ENCODE results near the gene SLIT3. TPM values are rescaled to one million over a fixed set of nuclear protein-coding genes. Genes with fewer than 3 reads are reported as not detected.

The SLIT3 gene
- total RNA-seq, result under 1 TPM; 0.30 to 0.43 TPM

DNA sequence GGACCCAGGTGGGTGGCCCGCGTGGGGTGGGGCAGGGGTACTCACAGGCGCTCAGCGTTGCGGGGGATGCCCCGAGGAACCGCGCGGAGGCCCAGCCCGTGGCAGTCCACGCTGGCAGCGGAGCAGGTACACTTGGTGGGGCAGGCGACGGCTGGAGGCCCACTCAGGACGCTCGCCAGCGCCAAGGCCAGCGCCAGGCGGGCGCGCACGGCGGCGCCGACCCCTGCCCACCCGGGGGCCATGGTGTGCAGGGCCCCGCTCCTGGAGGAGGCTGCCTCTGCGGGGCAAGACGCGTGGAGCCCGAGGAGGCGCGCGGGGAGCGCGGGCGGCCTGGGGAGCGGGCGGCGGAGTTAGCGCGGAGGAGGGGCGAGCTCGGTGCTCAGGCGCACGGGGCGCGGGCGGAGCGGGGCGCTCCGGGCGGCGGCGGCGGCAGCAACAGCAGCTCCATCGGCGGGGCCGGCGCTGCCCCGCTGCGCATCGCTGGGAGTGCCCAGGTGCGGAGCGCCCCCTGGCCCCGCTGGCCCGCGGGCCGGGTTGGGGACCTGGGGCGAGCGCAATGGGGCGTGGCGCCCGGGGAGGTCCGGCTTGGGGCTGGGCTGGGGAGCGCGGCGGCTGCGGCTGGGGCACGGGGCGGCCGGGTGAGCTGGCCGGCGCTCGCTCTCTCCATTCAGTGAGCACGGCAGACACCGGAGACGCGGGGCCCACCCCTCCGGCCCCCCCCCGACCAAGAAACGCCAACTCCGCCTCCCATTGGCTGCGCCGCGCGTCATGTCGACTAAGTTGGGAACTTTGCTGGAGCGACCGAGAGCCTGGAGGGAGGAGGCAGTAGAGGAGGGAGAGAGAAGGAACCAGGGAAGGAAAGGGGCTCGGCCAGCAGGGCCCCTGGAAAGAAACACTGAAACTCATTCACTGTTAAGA, at the start of gene SLIT3:
TSS of gene SLIT3 (minus strand) at position 672 of the 918 bp plus-strand sequence. CDS start at position 242, 430 bp downstream.
- Mint-ChIP-seq H3K36me3 (ENCODE audit: low read depth) (no peaks in the 10 kb centered on the region), H3K9me3 (no peaks in the 10 kb centered on the region), H3K4me1 (ENCODE audit: low read depth) (peaks cover 14% of the 10 kb centered on the region), H3K4me3 (no peak within 1 kb of the TSS), H3K27me3 (ENCODE audit: low read depth) (peaks cover 49% of the 10 kb centered on the region), H3K27ac (no peak within 1 kb of the TSS)
- CTCF ChIA-PET, result interaction anchor here (0.6 to 0.7 kb wide), 3 partner anchors 238 to 690 kb away, joined by 3 read pairs; no protein-coding TSS in a partner anchor
- intact Hi-C loops (cut with micrococcal nuclease), result no loop called here
- no peak for DNase-seq

DNA sequence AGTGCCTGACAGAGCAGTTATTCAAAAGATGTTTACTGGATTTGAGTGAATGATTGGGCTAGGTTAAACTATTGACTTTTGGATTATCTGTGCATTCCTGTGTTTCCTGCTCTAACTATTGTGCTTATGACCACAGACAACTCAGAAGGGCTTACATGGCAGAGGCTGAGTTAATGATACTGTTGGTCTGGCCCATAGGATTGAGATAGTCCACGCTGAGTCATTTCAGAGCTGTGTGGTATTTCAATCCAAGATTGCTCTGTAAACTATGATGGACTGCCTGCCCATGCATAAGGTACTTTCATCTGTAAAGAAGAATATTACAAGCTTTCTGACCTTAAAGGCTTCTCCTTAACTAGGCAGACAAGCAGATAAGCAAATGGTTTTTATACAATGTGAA, 49.1 kb upstream of the SLIT3 start:
- peaks cover 7% of the 10 kb centered on the region for H3K27me3 Mint-ChIP-seq (ENCODE audit: low read depth)

DNA sequence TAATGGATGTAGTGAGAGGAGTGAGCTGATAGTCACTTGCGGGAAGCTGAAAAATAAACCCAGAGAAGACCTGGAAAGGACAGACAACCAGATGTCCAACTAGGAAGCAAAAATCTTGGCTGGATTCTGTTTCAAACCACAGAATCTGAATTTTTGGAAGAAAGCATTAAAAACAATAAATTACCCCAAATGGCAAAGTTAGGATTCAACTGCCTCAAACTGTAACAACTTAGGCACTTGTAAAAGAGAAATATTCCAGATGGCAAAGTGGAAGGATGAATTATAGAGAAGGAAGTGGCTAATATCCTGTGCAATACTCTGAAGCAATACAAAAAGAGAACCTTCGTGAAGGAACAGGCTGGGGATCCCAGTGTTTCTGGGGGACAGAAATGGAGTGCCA, 46.8 kb upstream of the SLIT3 start:
- intact Hi-C loops (cut with micrococcal nuclease), result no loop called here
- CTCF ChIA-PET, result no interaction called here
- no peaks in the 10 kb centered on the region for H3K36me3 Mint-ChIP-seq (ENCODE audit: low read depth)

More for the DNA sequence above, 49.1 kb upstream of the SLIT3 start:
- Mint-ChIP-seq H3K9me3 (no peaks in the 10 kb centered on the region), H3K4me3 (no peak overlapping the region), H3K27ac (no peak overlapping the region), H3K4me1 (ENCODE audit: low read depth) (no peaks in the 10 kb centered on the region), H3K36me3 (ENCODE audit: low read depth) (no peaks in the 10 kb centered on the region)
- CTCF ChIA-PET, result no interaction called here
- no peak for DNase-seq
- intact Hi-C loops (cut with micrococcal nuclease), result no loop called here

GRCh38 chr5:169344629-169345028, 43.7 kb upstream of the SLIT3 start:
- Mint-ChIP-seq H3K4me1 (ENCODE audit: low read depth) (no peaks in the 10 kb centered on the region), H3K27me3 (ENCODE audit: low read depth) (peaks cover 5% of the 10 kb centered on the region), H3K27ac (no peak overlapping the region), H3K4me3 (no peak overlapping the region), H3K9me3 (no peaks in the 10 kb centered on the region), H3K36me3 (ENCODE audit: low read depth) (no peaks in the 10 kb centered on the region)
- no peak for DNase-seq
- intact Hi-C loops (cut with micrococcal nuclease), result no loop called here
- CTCF ChIA-PET, result no interaction called here

More for the DNA sequence above, 46.8 kb upstream of the SLIT3 start:
- H3K27me3 Mint-ChIP-seq (ENCODE audit: low read depth), result peaks cover 8% of the 10 kb centered on the region
- no peak overlapping the region for H3K27ac Mint-ChIP-seq
- H3K9me3 Mint-ChIP-seq, result no peaks in the 10 kb centered on the region
- DNase-seq, result no peak
- no peaks in the 10 kb centered on the region for H3K4me1 Mint-ChIP-seq (ENCODE audit: low read depth)
- no peak overlapping the region for H3K4me3 Mint-ChIP-seq

GRCh38 chr5:169343766-169344165, 42.8 kb upstream of the SLIT3 start:
- Mint-ChIP-seq H3K36me3 (ENCODE audit: low read depth) (no peaks in the 10 kb centered on the region), H3K27me3 (ENCODE audit: low read depth) (peaks cover 5% of the 10 kb centered on the region), H3K27ac (no peak overlapping the region), H3K4me3 (no peak overlapping the region), H3K4me1 (ENCODE audit: low read depth) (no peaks in the 10 kb centered on the region), H3K9me3 (no peaks in the 10 kb centered on the region)
- DNase-seq, result no peak
- intact Hi-C loops (cut with micrococcal nuclease), result no loop called here
- CTCF ChIA-PET, result interaction anchor here (0.7 kb wide), 1 partner anchor 177 kb away, joined by 3 read pairs; no protein-coding TSS in a partner anchor

DNA sequence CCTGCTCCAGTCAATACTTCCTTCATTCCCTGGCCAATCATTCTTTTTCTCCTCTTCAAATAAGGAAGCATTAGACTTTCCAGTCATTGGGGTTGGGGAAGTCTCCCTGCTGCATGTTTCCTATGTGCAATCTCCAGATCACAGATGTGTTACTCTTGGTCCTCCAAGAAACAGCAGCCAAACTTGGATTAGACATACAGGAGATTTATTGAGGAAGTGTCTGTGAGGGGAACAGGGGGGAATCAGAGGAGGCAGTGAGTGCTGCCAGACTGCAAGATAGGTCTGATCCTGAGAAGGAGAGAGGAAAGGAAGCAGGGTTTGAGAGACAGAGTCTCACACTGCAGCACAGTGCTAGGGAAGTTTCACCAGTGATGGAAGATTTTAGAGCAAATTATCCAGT, 40.6 kb upstream of the SLIT3 start:
- Mint-ChIP-seq H3K27me3 (ENCODE audit: low read depth) (peaks cover 5% of the 10 kb centered on the region), H3K4me1 (ENCODE audit: low read depth) (no peaks in the 10 kb centered on the region), H3K36me3 (ENCODE audit: low read depth) (no peaks in the 10 kb centered on the region), H3K9me3 (no peaks in the 10 kb centered on the region), H3K4me3 (no peak overlapping the region), H3K27ac (no peak overlapping the region)
- no peak for DNase-seq
- intact Hi-C loops (cut with micrococcal nuclease), result no loop called here
- CTCF ChIA-PET, result no interaction called here

DNA sequence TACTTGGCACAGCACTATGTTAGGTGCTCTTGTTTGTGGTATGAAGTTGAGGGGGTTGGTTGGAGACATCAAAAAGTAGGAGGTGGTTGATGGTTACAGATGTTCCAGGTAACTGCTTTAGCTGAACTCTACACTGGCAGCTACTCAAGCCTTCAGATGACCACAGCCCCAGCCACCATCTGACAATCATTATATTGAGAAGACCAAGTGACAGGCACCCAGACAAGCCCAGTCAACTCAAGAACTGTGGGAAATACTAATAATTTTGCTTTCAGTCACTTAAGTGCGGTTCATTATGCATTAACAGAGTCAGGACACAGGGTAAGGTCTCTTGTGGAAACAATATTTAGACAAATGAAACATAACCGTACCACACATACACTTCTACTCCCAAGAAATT, 38.9 kb upstream of the SLIT3 start:
- no peak for DNase-seq
- H3K27ac Mint-ChIP-seq, result no peak overlapping the region
- no peaks in the 10 kb centered on the region for H3K4me1 Mint-ChIP-seq (ENCODE audit: low read depth)
- no peaks in the 10 kb centered on the region for H3K9me3 Mint-ChIP-seq
- CTCF ChIA-PET, result interaction anchor here (0.6 kb wide), 1 partner anchor 291 kb away, joined by 3 read pairs; no protein-coding TSS in a partner anchor
- intact Hi-C loops (cut with micrococcal nuclease), result no loop called here
- no peaks in the 10 kb centered on the region for H3K36me3 Mint-ChIP-seq (ENCODE audit: low read depth)
- peaks cover 6% of the 10 kb centered on the region for H3K27me3 Mint-ChIP-seq (ENCODE audit: low read depth)
- H3K4me3 Mint-ChIP-seq, result no peak overlapping the region

DNA sequence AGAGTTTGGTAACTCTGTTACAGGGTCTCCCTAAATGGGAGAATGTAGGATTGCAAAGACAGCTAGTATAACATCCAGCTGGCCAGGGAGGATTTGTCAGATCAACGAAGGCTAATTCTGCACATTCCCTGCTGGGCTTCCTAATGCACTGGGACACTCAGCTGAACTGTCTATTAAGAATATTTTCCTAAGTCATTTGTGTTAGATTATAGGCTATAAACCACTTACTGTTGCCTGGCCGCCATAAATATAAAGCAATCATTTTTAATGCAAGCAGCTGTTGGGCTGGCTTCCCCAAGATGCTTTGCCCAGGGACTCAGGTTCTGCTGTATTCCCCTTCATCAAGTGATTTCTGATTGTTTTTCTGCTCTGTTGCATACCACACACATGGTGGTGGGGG, 35.3 kb upstream of the SLIT3 start:
- intact Hi-C loops (cut with micrococcal nuclease), result no loop called here
- no peaks in the 10 kb centered on the region for H3K9me3 Mint-ChIP-seq
- CTCF ChIA-PET, result no interaction called here
- DNase-seq, result no peak
- H3K27me3 Mint-ChIP-seq (ENCODE audit: low read depth), result peaks cover 10% of the 10 kb centered on the region
- no peak overlapping the region for H3K4me3 Mint-ChIP-seq
- no peak overlapping the region for H3K27ac Mint-ChIP-seq
- H3K36me3 Mint-ChIP-seq (ENCODE audit: low read depth), result no peaks in the 10 kb centered on the region
- no peaks in the 10 kb centered on the region for H3K4me1 Mint-ChIP-seq (ENCODE audit: low read depth)

DNA sequence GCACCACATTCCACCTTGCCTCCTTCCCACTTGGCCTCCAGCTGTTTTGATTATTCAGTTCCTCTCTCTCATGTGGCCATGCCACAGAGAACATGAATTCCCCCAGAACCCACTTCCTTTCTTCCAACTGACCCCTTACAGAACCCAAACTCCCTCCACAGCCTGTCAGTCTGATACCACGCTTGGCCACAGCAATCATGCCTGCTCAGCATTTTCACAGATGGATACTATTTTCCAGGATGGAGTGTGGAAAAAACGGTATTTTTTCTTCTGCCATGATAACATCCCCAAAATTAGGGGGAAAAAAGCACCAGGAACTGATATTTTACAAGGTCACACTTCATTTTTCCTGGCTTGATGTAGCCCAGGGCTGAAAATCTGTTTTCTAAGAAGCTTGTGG, 34.9 kb upstream of the SLIT3 start:
- intact Hi-C loops (cut with micrococcal nuclease), result no loop called here
- Mint-ChIP-seq H3K27ac (no peak overlapping the region), H3K27me3 (ENCODE audit: low read depth) (peaks cover 10% of the 10 kb centered on the region), H3K36me3 (ENCODE audit: low read depth) (no peaks in the 10 kb centered on the region), H3K9me3 (no peaks in the 10 kb centered on the region), H3K4me3 (no peak overlapping the region), H3K4me1 (ENCODE audit: low read depth) (no peaks in the 10 kb centered on the region)
- no peak for DNase-seq
- CTCF ChIA-PET, result no interaction called here

GRCh38 chr5:169333518-169333917, 32.6 kb upstream of the SLIT3 start:
- Mint-ChIP-seq H3K9me3 (no peaks in the 10 kb centered on the region), H3K36me3 (ENCODE audit: low read depth) (no peaks in the 10 kb centered on the region), H3K4me1 (ENCODE audit: low read depth) (no peaks in the 10 kb centered on the region), H3K27ac (no peak overlapping the region), H3K27me3 (ENCODE audit: low read depth) (peaks cover 10% of the 10 kb centered on the region), H3K4me3 (no peak overlapping the region)
- DNase-seq, result no peak
- CTCF ChIA-PET, result no interaction called here
- intact Hi-C loops (cut with micrococcal nuclease), result no loop called here

DNA sequence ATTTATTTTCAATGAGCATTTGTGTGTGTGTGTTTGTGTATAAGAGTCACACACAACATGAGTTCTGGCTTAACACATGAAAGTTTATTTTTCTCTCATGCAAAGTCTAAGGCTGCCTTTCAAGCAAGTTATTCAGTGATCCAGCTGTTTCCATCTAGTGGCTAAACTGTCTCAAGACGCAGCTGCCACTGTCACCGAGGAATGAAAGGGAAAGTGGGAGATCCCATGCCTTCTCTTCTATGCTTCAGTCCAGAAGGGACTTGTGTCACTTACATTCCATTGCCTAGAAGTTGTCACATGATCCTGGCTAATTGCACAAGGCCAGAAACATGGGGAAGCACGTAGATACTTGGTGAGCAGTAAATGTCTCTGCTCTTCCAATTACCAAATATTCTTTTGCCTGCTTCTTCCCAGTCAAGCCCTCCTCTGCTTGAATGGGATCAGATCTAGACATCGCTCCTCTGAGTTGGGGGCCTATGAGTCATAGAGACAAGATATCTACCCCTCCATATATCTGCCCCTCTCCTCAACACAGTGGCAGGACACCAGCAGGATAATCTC, 30.4 kb upstream of the SLIT3 start:
- intact Hi-C loops (cut with micrococcal nuclease), result no loop called here
- Mint-ChIP-seq H3K27me3 (ENCODE audit: low read depth) (peaks cover 10% of the 10 kb centered on the region), H3K27ac (no peak overlapping the region), H3K4me3 (no peak overlapping the region), H3K36me3 (ENCODE audit: low read depth) (no peaks in the 10 kb centered on the region), H3K4me1 (ENCODE audit: low read depth) (no peaks in the 10 kb centered on the region), H3K9me3 (no peaks in the 10 kb centered on the region)
- CTCF ChIA-PET, result no interaction called here
- no peak for DNase-seq

DNA sequence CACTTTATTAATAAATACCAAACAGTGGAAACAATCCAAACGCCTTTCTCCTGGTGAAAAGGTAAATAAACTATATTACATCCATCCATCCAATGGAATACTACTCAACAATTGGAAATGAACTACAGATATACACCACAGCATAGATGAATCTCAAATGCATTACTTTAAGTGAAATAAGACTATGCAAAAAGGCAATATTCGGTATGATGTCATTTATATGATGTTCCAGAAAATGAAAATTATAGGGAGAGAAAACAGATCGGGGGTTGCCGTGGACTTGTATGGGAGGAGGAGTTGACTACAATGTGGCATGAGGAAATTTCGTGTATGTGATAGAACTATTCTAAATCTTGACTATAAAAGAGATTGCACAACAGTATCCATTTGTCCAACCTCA, 27.5 kb upstream of the SLIT3 start:
- H3K4me3 Mint-ChIP-seq, result no peak overlapping the region
- H3K9me3 Mint-ChIP-seq, result no peaks in the 10 kb centered on the region
- intact Hi-C loops (cut with micrococcal nuclease), result no loop called here
- CTCF ChIA-PET, result no interaction called here
- DNase-seq, result no peak
- peaks cover 2% of the 10 kb centered on the region for H3K4me1 Mint-ChIP-seq (ENCODE audit: low read depth)
- no peak overlapping the region for H3K27ac Mint-ChIP-seq
- no peaks in the 10 kb centered on the region for H3K36me3 Mint-ChIP-seq (ENCODE audit: low read depth)
- peaks cover 2% of the 10 kb centered on the region for H3K27me3 Mint-ChIP-seq (ENCODE audit: low read depth)

DNA sequence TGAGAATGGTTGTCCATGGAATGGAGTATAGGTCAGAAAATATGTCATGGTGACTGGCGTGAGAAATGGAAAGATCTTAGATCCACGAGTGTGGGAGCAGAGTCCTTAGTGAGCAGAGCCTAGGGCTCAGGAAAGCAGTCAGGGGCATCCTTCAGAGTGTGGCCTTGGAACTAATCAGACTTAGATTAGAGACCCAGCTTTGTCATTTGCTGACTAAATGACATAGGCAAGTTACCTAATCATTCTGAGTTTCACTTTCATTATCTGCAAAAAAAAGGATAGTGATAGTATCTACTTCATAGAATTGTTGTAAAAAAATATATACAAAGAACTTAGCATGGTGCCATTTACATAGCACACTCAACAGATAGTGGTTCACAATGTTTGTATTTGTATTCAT, 24.3 kb upstream of the SLIT3 start:
- Mint-ChIP-seq H3K36me3 (ENCODE audit: low read depth) (no peaks in the 10 kb centered on the region), H3K4me3 (no peak overlapping the region), H3K4me1 (ENCODE audit: low read depth) (peaks cover 2% of the 10 kb centered on the region), H3K9me3 (no peaks in the 10 kb centered on the region), H3K27ac (no peak overlapping the region), H3K27me3 (ENCODE audit: low read depth) (peaks cover 2% of the 10 kb centered on the region)
- CTCF ChIA-PET, result no interaction called here
- no peak for DNase-seq
- intact Hi-C loops (cut with micrococcal nuclease), result no loop called here

Measured in activated naive CD4-positive, alpha-beta T cell treated with anti-CD3 and anti-CD28 coated beads for 36 hours (primary cell).